Caki2 (cell line): ENCODE measurements around the gene CDC42. TPM values are rescaled to one million over a fixed set of nuclear protein-coding genes. Genes with fewer than 3 reads are reported as not detected.
"Not testable (repeated sequence)": the region's sequence is repeated elsewhere in the genome, so short reads cannot be mapped to it uniquely, and the experiment has no call there.

Experiments
- DNase-seq: peaks from one replicate; pipeline ENCODE4 v3.0.0-alpha.2; 2015; ENCODE audit warnings: low read depth
- in situ Hi-C: cut with HindIII; loops from 2 replicates; pipeline ENCODE4 v1.10.0; 2016; ENCODE audit warnings: low sequenced_read_pairs, low pct_unique_long_range_greater_than_20kb, mixed read lengths
- total RNA-seq: library from RNA; depleted of rRNA; stranded (reverse); fragments of >200 nt; shearing (Covaris generic); gene quantifications from 2 replicates; pipeline ENCODE4 v1.2.3, GENCODE V29; 2014; ENCODE audit warnings: low replicate concordance

The CDC42 gene
- total RNA-seq, 1 experiment from 2014 or later, result 331 TPM

DNA sequence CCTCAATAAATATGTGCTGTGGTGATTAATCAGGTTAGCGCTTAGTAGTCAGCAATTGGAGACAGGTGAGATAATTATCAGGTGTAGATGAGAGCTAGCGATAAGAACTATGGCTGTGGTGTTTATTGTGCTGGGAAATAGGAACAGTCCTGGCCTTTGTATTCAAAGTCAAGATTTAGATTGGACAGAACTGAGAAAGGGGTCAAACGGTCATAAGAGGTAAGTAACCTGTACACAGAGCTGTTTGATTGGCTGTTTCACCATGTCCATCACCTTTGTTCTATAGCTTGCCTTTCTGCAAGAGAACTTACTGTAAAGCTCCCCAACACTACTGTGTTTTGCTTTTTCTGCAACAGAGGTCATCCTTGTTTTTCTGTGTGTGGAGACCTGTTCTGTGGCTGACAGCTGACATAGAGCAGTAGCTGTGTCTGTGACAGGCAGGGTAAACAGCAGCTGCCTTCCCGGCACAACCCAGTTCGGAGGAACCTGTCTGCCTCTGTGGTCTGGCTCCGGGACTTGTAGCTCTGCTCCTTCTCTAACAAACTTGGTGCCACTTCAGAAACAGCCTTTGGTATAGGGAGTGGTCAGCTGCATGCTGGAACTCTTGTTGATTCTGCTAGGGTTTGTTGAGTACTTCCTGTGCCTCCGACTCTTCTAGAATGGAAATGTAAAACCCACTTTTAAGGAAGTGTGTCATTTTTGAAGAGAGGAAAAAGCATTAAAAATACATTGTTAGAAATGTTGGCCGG is 21.1 kb upstream of the CDC42 start:
- DNase-seq, result no peak
- in situ Hi-C loops, result no loop called here

DNA sequence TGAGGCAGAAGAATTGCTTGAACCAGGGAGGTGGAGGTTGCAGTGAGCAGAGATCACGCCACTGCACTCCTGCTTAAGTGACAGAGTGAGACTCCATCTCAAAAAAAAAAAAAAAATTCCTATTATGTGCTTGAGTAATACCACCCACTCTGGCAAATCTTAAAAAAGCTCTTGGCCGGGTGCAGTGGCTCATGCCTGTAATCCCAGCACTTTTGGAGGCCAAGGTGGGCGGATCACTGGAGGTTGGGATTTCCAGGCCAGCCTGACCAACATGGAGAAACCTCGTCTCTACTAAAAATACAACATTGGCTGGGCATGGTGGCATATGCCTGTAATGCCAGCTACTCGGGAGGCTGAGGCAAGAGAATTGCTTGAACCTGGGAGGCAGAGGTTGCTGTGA is 17.7 kb upstream of the CDC42 start:
- DNase-seq, in situ Hi-C loops: not testable (repeated sequence)

DNA sequence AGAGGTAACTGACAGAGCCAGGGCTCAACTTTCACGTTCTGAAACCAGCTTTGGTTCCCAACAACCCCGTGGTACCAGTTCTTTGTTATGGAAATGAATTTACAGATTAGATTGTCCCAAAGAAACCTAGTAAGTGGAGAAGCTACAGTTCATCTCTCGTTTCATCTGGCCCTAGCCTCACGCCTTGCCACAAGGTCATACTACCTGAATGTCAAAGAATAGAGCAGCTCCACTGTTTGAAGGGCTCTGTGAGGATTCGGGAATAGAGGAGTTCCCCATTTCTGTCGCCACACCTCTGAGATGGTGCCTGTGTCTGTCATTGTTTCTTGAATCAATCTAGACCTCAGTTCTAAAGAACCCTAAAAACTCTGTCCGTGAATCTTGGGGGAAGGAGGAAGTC is 15.0 kb upstream of the CDC42 start:
- in situ Hi-C loops, result no loop called here
- DNase-seq, result no peak

DNA sequence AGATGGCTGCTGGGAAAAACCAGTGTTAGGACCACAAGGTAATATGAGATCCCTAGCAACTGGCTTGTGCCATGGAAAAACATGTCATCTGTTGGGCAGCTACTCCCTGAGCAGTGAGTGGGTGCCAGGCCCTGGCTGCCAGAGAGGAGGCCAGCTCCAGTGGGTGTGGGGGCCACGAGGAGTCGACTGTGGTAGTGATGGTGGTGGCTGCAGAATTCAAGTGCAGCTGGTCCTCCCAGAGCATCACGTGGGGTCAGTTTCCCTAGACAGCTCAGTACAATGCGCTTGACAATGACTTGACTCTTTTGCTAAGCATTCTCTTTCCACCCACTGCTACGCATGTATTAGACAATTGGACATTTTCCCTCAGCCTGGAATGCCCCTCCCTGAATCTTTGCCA is 14.5 kb upstream of the CDC42 start:
- in situ Hi-C loops, result no loop called here

DNA sequence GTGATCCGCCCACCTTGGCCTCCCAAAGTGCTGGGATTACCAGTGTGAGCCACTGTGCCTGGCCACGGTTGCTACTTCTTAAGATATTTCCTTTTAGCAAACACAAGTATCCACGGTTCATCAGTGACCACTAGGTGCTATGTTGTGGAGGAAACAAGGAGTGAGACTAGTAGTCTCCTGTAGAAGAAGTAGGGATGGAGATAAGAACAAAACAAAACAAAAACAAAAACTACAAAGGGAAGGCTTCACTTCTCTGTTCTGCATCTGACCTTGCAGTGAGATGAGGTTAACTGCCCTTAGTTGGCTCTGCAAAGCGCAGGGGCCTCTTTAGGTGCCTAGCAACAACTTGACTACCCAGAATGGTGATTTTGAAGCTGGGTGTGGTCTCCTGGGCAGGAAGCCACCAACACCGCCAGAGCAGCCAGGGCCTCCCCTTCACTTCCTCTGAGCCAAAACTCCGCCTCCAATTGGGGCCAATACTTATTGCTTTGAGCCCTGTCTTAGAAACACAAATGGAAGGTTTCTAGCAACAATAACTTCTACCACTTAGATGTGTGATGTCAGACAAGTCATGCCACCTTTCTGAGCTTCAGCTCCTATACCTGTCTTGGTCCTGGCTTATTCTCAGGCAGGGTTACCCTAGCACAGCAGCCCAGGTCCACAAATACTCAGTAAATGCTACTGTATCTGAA is 12.8 kb upstream of the CDC42 start:
- DNase-seq, result peak; percentile 71

More for the DNA sequence above, 14.5 kb upstream of the CDC42 start:
- no peak for DNase-seq

DNA sequence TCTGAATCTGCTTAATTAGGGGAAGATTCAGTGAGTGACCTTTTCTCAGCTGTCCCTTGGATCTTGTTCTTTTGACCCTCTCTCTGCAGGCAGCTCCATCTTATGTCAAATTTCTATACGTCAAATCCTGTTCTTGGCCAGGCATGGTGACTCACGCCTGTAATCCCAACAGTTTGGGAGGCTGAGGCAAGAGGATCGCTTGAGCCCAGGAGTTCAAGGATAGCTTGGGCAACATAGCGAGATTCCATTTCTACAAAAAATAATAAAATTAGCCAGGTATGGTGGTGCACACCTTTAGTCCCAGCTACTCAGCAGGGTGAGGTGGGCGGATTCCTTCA is 12.3 kb upstream of the CDC42 start:
- DNase-seq, result no peak
- in situ Hi-C loops, result no loop called here

More for the DNA sequence above, 12.8 kb upstream of the CDC42 start:
- in situ Hi-C loops, result no loop called here

DNA sequence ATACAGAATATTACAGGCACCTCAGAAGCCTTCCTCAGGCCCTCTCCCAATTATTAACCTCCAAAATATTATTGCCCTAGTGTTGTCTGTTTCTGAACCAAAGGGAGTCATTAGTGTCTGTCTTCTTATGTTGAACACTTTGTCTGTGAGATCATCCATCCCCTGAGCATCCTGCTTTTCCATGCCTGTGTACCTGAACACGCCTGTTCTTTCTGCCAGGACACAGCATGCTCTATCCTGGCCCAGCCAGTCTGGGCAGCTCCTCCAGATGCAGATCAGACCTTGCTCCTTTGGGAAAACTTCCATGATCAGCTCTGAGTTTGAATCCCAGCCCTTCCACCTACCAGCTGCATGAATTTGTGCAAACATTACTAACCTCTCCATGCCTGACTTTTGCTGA is 11.0 kb upstream of the CDC42 start:
- no peak for DNase-seq
- in situ Hi-C loops, result no loop called here

DNA sequence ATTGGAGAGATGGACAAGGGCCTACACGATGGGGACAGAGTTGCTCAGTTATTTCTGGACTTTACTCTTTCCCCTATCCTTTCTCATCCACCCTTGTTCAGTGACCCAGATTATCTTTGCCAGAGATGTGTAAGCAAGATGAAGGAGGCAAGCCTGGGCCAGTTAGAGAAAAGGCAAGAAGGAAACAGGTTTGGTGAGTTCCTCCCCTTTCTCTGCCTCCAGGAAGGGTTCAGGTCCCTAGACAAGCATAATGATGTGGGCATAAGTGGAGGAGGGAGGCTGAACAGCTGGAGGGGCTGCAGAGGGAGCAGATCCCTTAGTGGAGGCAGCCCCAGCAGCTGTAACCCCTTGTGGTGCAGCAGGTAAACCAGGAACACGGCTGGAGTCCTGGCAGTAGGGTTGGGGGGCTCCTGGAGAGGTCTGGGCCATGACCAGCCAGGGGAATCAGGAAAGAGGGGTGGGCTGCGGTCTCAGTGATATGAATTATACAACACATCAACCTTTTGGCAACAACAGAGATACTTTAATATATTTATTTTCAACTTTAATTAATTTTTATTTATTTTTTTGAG is 9.2 kb upstream of the CDC42 start:
- DNase-seq, result no peak

DNA sequence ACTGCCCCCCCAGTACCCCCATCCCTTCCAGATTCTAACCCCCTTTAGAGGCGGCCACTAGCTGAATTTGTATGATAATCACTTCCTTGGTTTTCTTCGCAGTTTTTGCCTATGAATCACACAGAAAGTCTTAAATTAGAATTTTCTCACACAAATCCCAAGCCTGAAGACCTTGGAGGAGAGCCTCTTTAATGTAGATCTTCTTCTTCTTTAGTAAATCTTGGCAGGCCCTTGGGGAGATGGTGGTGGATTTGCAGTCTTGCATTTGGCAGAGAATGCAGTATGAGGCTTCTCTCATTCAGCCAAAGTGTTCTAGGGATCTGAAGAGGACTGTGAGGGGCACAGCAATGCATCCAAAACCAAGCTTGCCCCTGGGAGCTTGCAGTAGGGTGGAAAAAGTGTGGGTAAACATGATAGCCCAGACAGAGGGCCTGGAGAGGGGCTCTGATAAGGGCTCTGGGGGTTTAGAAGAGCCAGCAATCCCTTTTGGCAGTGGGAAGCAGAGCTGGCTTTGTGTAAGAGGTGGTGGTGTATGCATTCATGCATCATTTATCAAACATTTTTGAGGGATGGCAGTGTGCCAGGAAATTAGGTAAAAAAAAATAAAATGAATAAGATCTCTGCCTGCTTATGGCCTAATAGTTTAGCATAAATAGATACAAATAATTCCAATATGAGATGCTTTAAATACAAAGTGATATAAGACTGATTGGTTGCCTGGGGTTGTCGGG is 7.7 kb upstream of the CDC42 start:
- in situ Hi-C loops, result no loop called here
- no peak for DNase-seq

More for the DNA sequence above, 9.2 kb upstream of the CDC42 start:
- in situ Hi-C loops, result no loop called here

DNA sequence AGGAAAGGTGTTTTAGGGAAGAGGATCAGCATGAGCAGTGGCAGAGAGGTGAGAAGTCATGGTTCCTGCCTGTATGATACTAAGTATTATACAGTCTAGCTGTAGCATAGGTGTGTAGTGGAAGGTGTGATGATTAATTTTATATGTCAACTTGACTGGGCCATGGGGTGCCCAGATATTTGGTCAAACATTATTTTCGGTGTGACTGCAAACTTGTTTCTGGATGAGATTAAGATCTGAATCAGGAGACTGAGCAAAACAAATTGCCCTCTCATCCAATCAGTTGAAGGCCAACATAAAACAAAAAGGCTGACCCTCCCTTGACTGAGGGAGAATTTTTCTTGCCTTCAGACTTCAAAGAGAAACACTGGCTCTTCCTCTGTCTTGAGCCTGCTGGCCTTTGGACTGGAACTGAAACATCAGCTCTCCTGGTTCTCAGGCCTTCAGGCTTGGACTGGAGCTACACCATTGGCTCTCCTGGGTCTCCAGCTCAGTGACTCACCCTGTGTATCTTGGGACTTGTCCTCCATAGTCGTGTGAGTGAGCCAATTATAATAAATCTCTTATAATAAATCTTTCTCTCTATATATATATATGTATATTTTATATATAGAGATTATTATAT is 6.8 kb upstream of the CDC42 start:
- in situ Hi-C loops, result no loop called here
- no peak for DNase-seq

DNA sequence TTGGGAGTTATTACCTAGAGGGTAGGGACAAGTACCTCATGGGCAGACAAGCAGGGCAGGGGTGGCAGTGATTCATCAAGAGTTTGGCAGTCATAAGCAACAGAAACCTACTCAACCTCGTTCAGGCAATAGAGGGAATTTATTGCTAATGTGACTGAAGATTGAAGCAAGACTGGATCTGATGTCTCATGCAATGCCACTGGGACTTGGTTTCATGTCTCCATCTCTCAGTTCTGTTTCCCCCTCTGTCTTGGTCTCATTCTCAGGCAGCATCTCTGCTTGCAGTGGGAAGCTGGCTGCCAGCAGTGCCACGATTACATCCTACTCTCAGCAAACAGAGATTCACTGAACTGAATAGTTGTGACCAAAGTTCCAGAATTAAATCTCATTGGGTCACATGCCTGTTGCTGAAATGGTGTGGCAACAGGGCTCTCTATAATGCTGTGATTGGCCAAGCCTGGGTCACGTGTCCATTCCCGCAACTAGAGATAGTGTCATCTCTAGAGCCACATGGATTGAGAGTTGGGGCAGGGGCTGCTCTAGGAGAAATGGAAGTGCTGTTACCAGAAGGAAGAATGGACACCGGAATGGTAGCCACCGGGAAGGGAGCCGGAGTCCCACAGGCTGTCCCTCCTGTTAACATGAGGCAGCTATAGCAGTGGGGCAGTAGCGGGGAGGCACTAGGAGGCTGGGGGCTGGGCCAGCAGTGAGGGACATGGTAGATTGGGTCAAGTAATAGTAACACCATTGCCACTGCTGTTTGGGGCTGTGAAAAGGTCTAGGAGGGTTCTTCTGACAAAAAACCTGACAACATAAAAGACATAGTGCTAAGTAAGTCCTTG is 3.9 kb upstream of the CDC42 start:
- in situ Hi-C loops, result no loop called here
- peak; percentile 36 for DNase-seq

DNA sequence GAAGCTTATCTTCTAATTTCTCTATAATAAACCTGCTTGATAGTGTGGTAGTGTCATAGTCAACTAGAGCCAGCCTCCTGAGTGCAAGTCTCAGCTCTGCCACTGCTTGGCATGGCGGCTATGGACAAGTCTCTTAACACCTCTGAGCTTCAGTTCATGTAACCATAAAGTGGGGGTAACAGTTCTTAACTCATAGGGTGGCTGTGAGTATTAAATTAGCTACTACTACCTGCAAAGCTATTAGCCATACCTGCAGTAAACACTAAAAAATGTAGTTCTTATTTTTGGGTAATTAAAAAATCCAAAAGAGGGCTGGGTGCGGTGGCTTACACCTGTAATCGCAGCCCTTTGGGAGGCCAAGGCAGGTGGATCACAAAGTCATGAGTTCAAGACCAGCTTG is 2.2 kb upstream of the CDC42 start:
- no peak for DNase-seq
- in situ Hi-C loops, result loop anchor here (5.0 kb wide), 1 partner anchor 42 kb away; no protein-coding TSS in a partner anchor

DNA sequence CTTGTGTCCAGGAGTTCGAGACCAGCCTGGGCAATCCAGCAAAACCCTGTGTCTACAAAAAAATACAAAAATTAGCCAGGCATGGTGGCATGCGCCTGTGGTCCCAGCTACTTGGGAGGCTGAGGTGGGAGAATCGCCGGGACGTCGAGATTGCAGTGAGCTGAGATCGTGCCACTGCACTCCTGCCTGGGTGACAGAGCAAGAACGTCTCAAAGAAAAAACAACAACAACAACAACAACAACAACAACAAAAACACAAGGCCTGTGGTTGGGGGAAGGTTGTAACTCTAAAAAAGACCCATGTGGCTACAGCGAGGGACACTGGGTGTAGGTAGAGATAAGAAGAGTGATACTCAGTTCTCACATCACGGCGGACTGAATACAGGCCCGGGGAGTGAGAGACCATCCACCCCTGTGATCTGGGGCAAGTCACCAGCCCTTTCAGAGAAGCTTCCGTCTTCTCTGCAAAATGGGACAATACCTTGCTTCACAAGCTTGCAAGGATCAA is 848 bp upstream of the CDC42 start:
- in situ Hi-C loops, result loop anchor here (5.0 kb wide), 1 partner anchor 41 kb away; no protein-coding TSS in a partner anchor

DNA sequence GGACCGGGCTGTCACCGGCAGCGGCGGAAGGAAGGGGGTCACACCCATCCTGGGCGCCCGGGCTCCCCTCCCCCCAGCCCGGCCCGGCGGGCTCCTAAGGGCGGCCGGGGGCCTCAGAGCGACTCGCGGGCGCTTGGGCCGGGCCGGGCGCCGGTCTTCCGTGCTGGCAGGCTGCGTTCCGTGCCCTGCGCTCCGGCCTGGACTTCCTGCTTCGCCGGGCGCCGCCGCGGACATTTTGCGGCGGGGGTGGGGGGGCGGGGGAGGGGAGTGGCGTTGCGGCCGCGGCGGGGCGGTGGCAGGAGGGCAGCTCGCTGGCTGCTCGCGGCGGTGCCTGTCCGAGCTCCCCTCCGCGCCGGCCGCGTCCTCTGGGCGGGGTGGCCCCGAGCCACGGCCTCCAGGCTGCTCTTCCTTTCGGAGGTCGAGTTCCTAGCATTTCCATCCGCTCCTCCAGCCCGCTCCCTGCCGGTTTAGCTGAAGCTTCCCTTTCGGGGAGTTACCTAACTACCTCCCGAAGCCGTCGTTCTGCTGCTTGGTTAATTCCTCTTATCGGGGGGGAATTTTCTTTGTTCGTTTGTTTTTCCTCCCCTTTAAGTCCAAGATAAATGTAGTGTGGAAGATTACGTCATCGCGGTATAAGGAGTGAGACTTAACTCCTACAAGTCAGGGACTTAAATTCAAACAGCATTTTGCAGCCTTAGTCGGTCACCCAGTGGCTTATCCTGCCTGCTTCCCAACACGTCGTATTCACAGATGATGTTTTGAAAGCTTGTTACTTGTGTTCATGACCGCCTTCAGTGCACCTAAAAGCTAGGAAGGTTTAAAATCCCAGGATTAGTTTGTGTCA is 730 bp downstream of the CDC42 start:
- in situ Hi-C loops, result loop anchor here (5.0 kb wide), 1 partner anchor 39 kb away; no protein-coding TSS in a partner anchor

More for the DNA sequence above, 848 bp upstream of the CDC42 start:
- DNase-seq, result no peak

DNA sequence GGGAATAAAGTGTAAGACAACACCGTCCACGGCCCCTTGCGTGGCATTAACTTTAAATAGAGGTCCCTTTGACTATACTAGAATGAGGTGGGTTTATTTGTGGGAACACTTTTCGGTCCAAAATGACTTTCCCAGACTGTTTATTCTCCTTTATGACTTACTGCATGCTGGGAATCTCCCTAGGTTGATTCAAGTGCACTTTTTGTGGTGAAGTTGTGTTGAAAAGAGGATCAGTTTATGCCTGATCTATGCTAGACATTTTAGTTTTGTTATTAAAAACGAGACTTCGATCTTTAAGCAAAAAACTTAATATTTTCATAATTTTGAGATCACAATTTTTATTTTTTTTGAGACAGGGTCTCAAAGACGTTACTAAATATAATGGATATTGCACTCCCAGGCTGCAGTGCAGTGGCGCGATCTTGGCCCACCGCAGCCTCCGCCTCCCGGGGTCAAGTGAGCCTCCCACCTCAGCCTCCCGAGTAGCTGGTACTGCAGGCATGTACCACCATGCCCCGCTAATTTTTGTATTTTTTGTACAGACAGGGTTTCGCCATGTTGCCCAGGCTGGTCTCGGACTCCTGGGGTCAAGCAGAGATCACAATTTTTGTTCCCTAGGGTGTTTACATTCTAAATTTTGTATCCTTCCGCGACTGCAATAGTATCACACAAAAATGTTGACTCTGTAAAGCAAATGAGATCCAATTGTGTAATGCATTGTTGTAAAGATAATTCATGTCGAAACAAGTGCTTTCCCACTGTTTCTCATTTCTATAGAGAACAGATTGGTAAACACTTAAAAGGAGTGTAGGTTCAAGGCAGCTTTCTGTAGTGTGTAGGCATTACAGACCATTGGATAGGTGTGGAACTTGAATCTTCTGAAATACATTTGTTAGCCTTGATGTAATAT is 1.6 kb downstream of the CDC42 start:
- DNase-seq, result no peak
- in situ Hi-C loops, result loop anchor here (5.0 kb wide), 1 partner anchor 38 kb away; no protein-coding TSS in a partner anchor

More for the DNA sequence above, 730 bp downstream of the CDC42 start:
- peak; percentile 72 for DNase-seq
